Coronary artery (tissue), 2 donors: ENCODE measurements around the gene NUDT16L1.

ENCODE experiments used
- DNase-seq: peaks from one replicate; pipeline ENCODE4 v3.0.0-alpha.2; 2017; ENCODE audit warnings: low spot score
- H3K27ac ChIP-seq, 2 donors: fragments of 200-600 bp; sonication (generic); one replicate each; pipeline ENCODE4 v1.5.1; 2016 to 2019
- H3K4me3 ChIP-seq: fragments of 200-600 bp; sonication (generic); 2 replicates; pipeline ENCODE4 v1.5.1; 2016; ENCODE audit warnings: mild to moderate bottlenecking, moderate library complexity
- CTCF ChIP-seq: fragments of 200-600 bp; sonication (generic); IDR thresholded peaks from one replicate; pipeline ENCODE4 v1.5.1; 2019; ENCODE audit warnings: antibody characterized with exemption

Gene NUDT16L1

GRCh38 chr16:4701791-4702465 is 8.6 kb downstream of the NUDT16L1 start:
- H3K27ac ChIP-seq = no peak overlapping the region
- TF ChIP-seq CTCF = no peak
- no peak for DNase-seq
- no peak overlapping the region for H3K4me3 ChIP-seq

GRCh38 chr16:4702466-4702808 is 9.1 kb downstream of the NUDT16L1 start:
- no peak for DNase-seq
- Histone ChIP-seq H3K27ac (no peak overlapping the region), H3K4me3 (no peak overlapping the region)
- no peak for TF ChIP-seq CTCF

GRCh38 chr16:4703906-4704305 is 10.5 kb downstream of the NUDT16L1 start:
- Histone ChIP-seq H3K27ac (no peak overlapping the region), H3K4me3 (no peak overlapping the region)
- no peak for TF ChIP-seq CTCF
- DNase-seq = no peak

- Histone ChIP-seq H3K4me3 (no peak overlapping the region), H3K27ac (no peak overlapping the region)
- no peak for TF ChIP-seq CTCF
- DNase-seq = no peak
These were observed 11.1 kb downstream of the NUDT16L1 start for GRCh38 chr16:4704491-4704890.

GRCh38 chr16:4704913-4705312 is 11.6 kb downstream of the NUDT16L1 start:
- Histone ChIP-seq H3K27ac (no peak overlapping the region), H3K4me3 (no peak overlapping the region)
- DNase-seq = no peak
- TF ChIP-seq CTCF = no peak

GRCh38 chr16:4706871-4707270 is 13.5 kb downstream of the NUDT16L1 start:
- TF ChIP-seq CTCF = no peak
- no peak for DNase-seq
- H3K27ac ChIP-seq = no peak overlapping the region
- H3K4me3 ChIP-seq = no peak overlapping the region

GRCh38 chr16:4709481-4709880 is 16.1 kb downstream of the NUDT16L1 start:
- DNase-seq = no peak
- Histone ChIP-seq H3K27ac (no peak overlapping the region), H3K4me3 (no peak overlapping the region)
- TF ChIP-seq CTCF = no peak
